Trophoblast cell (in vitro differentiated cells and primary cell): Measurements from ENCODE around the gene CASP14.
"Not testable (repeated sequence)": the region's sequence is repeated elsewhere in the genome, so short reads cannot be mapped to it uniquely, and the experiment has no call there.

Experiments
- DNase-seq, 2 donors: peaks; one replicate each; pipeline ENCODE4 v3.0.0-alpha.2; 2016
- H2AFZ ChIP-seq: 2 replicates; pipeline ENCODE4 v1.6.1; 2013; ENCODE audit warnings: low read length, moderate library complexity, mild to moderate bottlenecking; ENCODE audit not compliant: insufficient read depth, poor library complexity
- H2AK5ac ChIP-seq: 2 replicates; pipeline ENCODE4 v1.6.1; 2013; ENCODE audit warnings: mild to moderate bottlenecking, low read length
- H2BK120ac ChIP-seq: 2 replicates; pipeline ENCODE4 v1.6.1; 2013; ENCODE audit warnings: low read length, mild to moderate bottlenecking, moderate library complexity; ENCODE audit not compliant: insufficient read depth, poor library complexity
- H2BK12ac ChIP-seq: 2 replicates; pipeline ENCODE4 v1.6.1; 2013; ENCODE audit warnings: mild to moderate bottlenecking, low read length, moderate library complexity
- H2BK5ac ChIP-seq: 2 replicates; pipeline ENCODE4 v1.6.1; 2013; ENCODE audit warnings: low read length, low read depth, moderate library complexity, mild to moderate bottlenecking; ENCODE audit not compliant: poor library complexity
- H3K14ac ChIP-seq: 2 replicates; pipeline ENCODE4 v1.6.1; 2013; ENCODE audit warnings: mild to moderate bottlenecking, low read length
- H3K18ac ChIP-seq: 2 replicates; pipeline ENCODE4 v1.6.1; 2013; ENCODE audit warnings: mild to moderate bottlenecking, low read length
- H3K23ac ChIP-seq: 2 replicates; pipeline ENCODE4 v1.6.1; 2013; ENCODE audit warnings: low read length
- H3K27ac ChIP-seq: 2 replicates; pipeline ENCODE4 v1.5.1; 2013; ENCODE audit warnings: low read depth, mild to moderate bottlenecking, inconsistent platforms, low read length, moderate library complexity
- H3K27me3 ChIP-seq: 2 replicates; pipeline ENCODE4 v1.6.1; 2013; ENCODE audit warnings: inconsistent platforms, mild to moderate bottlenecking, low read length, moderate library complexity; ENCODE audit not compliant: insufficient read depth
- H3K36me3 ChIP-seq, 2 experiments: 1 replicate in 1 of 2; 2 replicates in 1 of 2; pipeline ENCODE4 v1.6.1; 2013; ENCODE audit warnings: low read length in 2 of 2, mild to moderate bottlenecking in 2 of 2, moderate library complexity in 1 of 2; ENCODE audit not compliant: insufficient read depth in 2 of 2, control insufficient read depth in 1 of 2
- H3K4ac ChIP-seq: 2 replicates; pipeline ENCODE4 v1.6.1; 2013; ENCODE audit warnings: low read depth, mild to moderate bottlenecking, low read length, moderate library complexity
- H3K4me1 ChIP-seq, 2 experiments: 1 replicate in 1 of 2; 2 replicates in 1 of 2; pipeline ENCODE4 v1.6.1; 2013; ENCODE audit warnings: low read length in 2 of 2, mild to moderate bottlenecking in 2 of 2, moderate library complexity in 1 of 2; ENCODE audit not compliant: insufficient read depth in 2 of 2, control insufficient read depth in 1 of 2
- H3K4me2 ChIP-seq: 2 replicates; pipeline ENCODE4 v1.6.1; 2013; ENCODE audit warnings: inconsistent platforms, mild to moderate bottlenecking, low read length, moderate library complexity
- H3K4me3 ChIP-seq: 2 replicates; pipeline ENCODE4 v1.5.1; 2013; ENCODE audit warnings: mild to moderate bottlenecking, low read depth, low read length, inconsistent platforms
- H3K79me1 ChIP-seq: one replicate; pipeline ENCODE4 v1.6.1; 2013; ENCODE audit warnings: low read length
- H3K79me2 ChIP-seq: 2 replicates; pipeline ENCODE4 v1.6.1; 2013; ENCODE audit warnings: low read length, mild to moderate bottlenecking; ENCODE audit not compliant: control insufficient read depth, insufficient read depth, poor library complexity
- H3K9ac ChIP-seq: 2 replicates; pipeline ENCODE4 v1.6.1; 2013; ENCODE audit warnings: mild to moderate bottlenecking, low read length
- H3K9me3 ChIP-seq: 2 replicates; pipeline ENCODE4 v1.6.1; 2013; ENCODE audit warnings: low read depth, mild to moderate bottlenecking, control low read depth, inconsistent platforms, low read length; ENCODE audit not compliant: insufficient read depth
- H4K12ac ChIP-seq: 2 replicates; pipeline ENCODE4 v1.6.1; 2013; ENCODE audit warnings: low read depth, mild to moderate bottlenecking, low read length, moderate library complexity
- H4K8ac ChIP-seq: 2 replicates; pipeline ENCODE4 v1.6.1; 2013; ENCODE audit warnings: low read depth, mild to moderate bottlenecking, low read length, moderate library complexity
- H4K91ac ChIP-seq: one replicate; pipeline ENCODE4 v1.6.1; 2013; ENCODE audit warnings: low read depth, mild to moderate bottlenecking, low read length, moderate library complexity
- WGBS: extraction: QIAGEN DNeasy Blood & Tissue Kit; methylation state at CpG from one replicate; pipeline ENCODE4 v1.1.7; 2013; ENCODE audit warnings: missing lambda C conversion rate; ENCODE audit not compliant: insufficient read length, insufficient coverage; ENCODE audit errors: extremely low coverage; 5-methylcytosine and 5-hydroxymethylcytosine counted together

CASP14 gene

GRCh38 chr19:15015946-15016542 lies 33.2 kb upstream of the CASP14 start:
- no peak overlapping the region for H2AK5ac ChIP-seq
- no peak overlapping the region for H3K9ac ChIP-seq
- no peak overlapping the region for H3K23ac ChIP-seq
- no peak overlapping the region for H3K4me2 ChIP-seq
- H2AFZ ChIP-seq, result no peak overlapping the region
- no peak overlapping the region for H4K8ac ChIP-seq
- no peak overlapping the region for H4K12ac ChIP-seq
- H2BK12ac ChIP-seq, result no peak overlapping the region
- peak; percentile 25 to 61 for DNase-seq
- no peak overlapping the region for H3K27ac ChIP-seq
- no peak overlapping the region for H2BK120ac ChIP-seq
- no peaks in the 10 kb centered on the region for H3K79me1 ChIP-seq
- no peaks in the 10 kb centered on the region for H3K36me3 ChIP-seq
- no peak overlapping the region for H3K4me3 ChIP-seq
- no peaks in the 10 kb centered on the region for H3K79me2 ChIP-seq
- WGBS, result no CpG with 5 or more reads among the region's 18 CpGs
- no peak overlapping the region for H3K18ac ChIP-seq
- no peak overlapping the region for H4K91ac ChIP-seq
- H3K14ac ChIP-seq, result no peak overlapping the region
- peaks cover 6% of the 10 kb centered on the region for H3K27me3 ChIP-seq
- peaks cover 0 to 2% of the 10 kb centered on the region in 2 experiments for H3K4me1 ChIP-seq
- no peak overlapping the region for H3K4ac ChIP-seq
- no peak overlapping the region for H2BK5ac ChIP-seq
- peaks cover 2% of the 10 kb centered on the region for H3K9me3 ChIP-seq

GRCh38 chr19:15018836-15019235 lies 30.4 kb upstream of the CASP14 start:
- not testable (repeated sequence) for H4K91ac ChIP-seq, H2BK120ac ChIP-seq, H3K14ac ChIP-seq, H2AFZ ChIP-seq, H4K8ac ChIP-seq, H3K18ac ChIP-seq, H3K23ac ChIP-seq, H2BK12ac ChIP-seq, H3K79me2 ChIP-seq, H2AK5ac ChIP-seq, H3K4me3 ChIP-seq, H3K4ac ChIP-seq, H3K9me3 ChIP-seq, H2BK5ac ChIP-seq, H3K27me3 ChIP-seq, H3K4me1 ChIP-seq, H3K4me2 ChIP-seq, H3K79me1 ChIP-seq, H4K12ac ChIP-seq, H3K9ac ChIP-seq, H3K36me3 ChIP-seq, H3K27ac ChIP-seq
- DNase-seq, result peak; percentile 77 to 87
- WGBS, result 100% methylated on average over 1 of the region's 3 CpGs

GRCh38 chr19:15021286-15022007 lies 27.8 kb upstream of the CASP14 start:
- Histone ChIP-seq H3K9ac (no peak overlapping the region), H3K79me1 (no peaks in the 10 kb centered on the region), H4K91ac (no peak overlapping the region), H3K36me3 (no peaks in the 10 kb centered on the region), H4K12ac (no peak overlapping the region), H2BK5ac (no peak overlapping the region), H3K4ac (no peak overlapping the region), H3K23ac (no peak overlapping the region), H2AK5ac (no peak overlapping the region), H3K4me3 (no peak overlapping the region), H2AFZ (no peak overlapping the region), H2BK120ac (no peak overlapping the region), H2BK12ac (no peak overlapping the region), H3K18ac (no peak overlapping the region), H3K27ac (no peak overlapping the region), H3K27me3 (no peaks in the 10 kb centered on the region), H3K79me2 (no peaks in the 10 kb centered on the region), H3K4me2 (no peak overlapping the region), H3K9me3 (peaks cover 11% of the 10 kb centered on the region), H3K4me1 (peaks cover 2 to 3% of the 10 kb centered on the region in 2 experiments), H3K14ac (no peak overlapping the region), H4K8ac (no peak overlapping the region)
- no CpG with 5 or more reads among the region's 45 CpGs for WGBS
- no peak for DNase-seq

GRCh38 chr19:15022752-15023151 lies 26.5 kb upstream of the CASP14 start:
- no peaks in the 10 kb centered on the region for H3K36me3 ChIP-seq

More at GRCh38 chr19:15022752-15023151, 26.5 kb upstream of the CASP14 start:
- no peak overlapping the region for H2BK5ac ChIP-seq
- no peak overlapping the region for H3K9ac ChIP-seq
- H4K8ac ChIP-seq, result no peak overlapping the region
- no peak overlapping the region for H2BK12ac ChIP-seq
- no peaks in the 10 kb centered on the region for H3K79me1 ChIP-seq
- no peaks in the 10 kb centered on the region for H3K27me3 ChIP-seq
- no peak overlapping the region for H2AFZ ChIP-seq
- no peak overlapping the region for H3K27ac ChIP-seq
- no peak overlapping the region for H3K23ac ChIP-seq
- no peak overlapping the region for H2AK5ac ChIP-seq
- H4K91ac ChIP-seq, result no peak overlapping the region
- H3K4ac ChIP-seq, result no peak overlapping the region
- H3K9me3 ChIP-seq, result peaks cover 14% of the 10 kb centered on the region
- H4K12ac ChIP-seq, result no peak overlapping the region
- H2BK120ac ChIP-seq, result no peak overlapping the region
- WGBS, result no CpG with 5 or more reads among the region's 31 CpGs
- no peak overlapping the region for H3K4me2 ChIP-seq
- DNase-seq, result no peak
- no peak overlapping the region for H3K4me3 ChIP-seq
- peaks cover 2 to 3% of the 10 kb centered on the region in 2 experiments for H3K4me1 ChIP-seq
- H3K14ac ChIP-seq, result no peak overlapping the region
- H3K18ac ChIP-seq, result no peak overlapping the region
- H3K79me2 ChIP-seq, result no peaks in the 10 kb centered on the region
